Measurements from ENCODE around the gene TRPM8. TPM values are rescaled to one million over a fixed set of nuclear protein-coding genes. Genes with fewer than 3 reads are reported as not detected.

TRPM8 gene
- total RNA-seq, 1 donor from 2014 or later: not detected

- no peak overlapping the region for H3K4me3 ChIP-seq
- H3K27ac ChIP-seq: no peak overlapping the region
- DNase-seq (no peak), ATAC-seq (no peak)
- H3K27me3 ChIP-seq: no peaks in the 10 kb centered on the region
- no peaks in the 10 kb centered on the region for H3K4me1 ChIP-seq
- H3K36me3 ChIP-seq: no peaks in the 10 kb centered on the region
- H3K9me3 ChIP-seq: no peaks in the 10 kb centered on the region
- no peak for TF ChIP-seq CTCF (IDR thresholded peaks at IDR 0.05)
- intact Hi-C loops (cut with DNase I): no loop called here
Measured at GRCh38 chr2:234038076-234038802, 121.1 kb downstream of the TRPM8 start.

- Histone ChIP-seq H3K9me3 (no peaks in the 10 kb centered on the region), H3K36me3 (no peaks in the 10 kb centered on the region), H3K4me1 (no peaks in the 10 kb centered on the region), H3K4me3 (no peak overlapping the region), H3K27me3 (no peaks in the 10 kb centered on the region), H3K27ac (no peak overlapping the region)
- ATAC-seq (no peak), DNase-seq (no peak)
- TF ChIP-seq CTCF (IDR thresholded peaks at IDR 0.05): no peak
- intact Hi-C loops (cut with DNase I): no loop called here
Measured at GRCh38 chr2:234044157-234044556, 127.0 kb downstream of the TRPM8 start.

- no peaks in the 10 kb centered on the region for H3K4me1 ChIP-seq
- no peaks in the 10 kb centered on the region for H3K36me3 ChIP-seq
- intact Hi-C loops (cut with DNase I): no loop called here
- ATAC-seq: no peak
- no peak overlapping the region for H3K27ac ChIP-seq
- DNase-seq: no peak
- no peak for TF ChIP-seq CTCF (IDR thresholded peaks at IDR 0.05)
- no peaks in the 10 kb centered on the region for H3K9me3 ChIP-seq
- H3K4me3 ChIP-seq: no peak overlapping the region
- no peaks in the 10 kb centered on the region for H3K27me3 ChIP-seq
Measured at GRCh38 chr2:234046521-234046920, 129.3 kb downstream of the TRPM8 start.

- Histone ChIP-seq H3K4me1 (no peaks in the 10 kb centered on the region), H3K27me3 (peaks cover 5% of the 10 kb centered on the region), H3K4me3 (no peak overlapping the region), H3K9me3 (no peaks in the 10 kb centered on the region), H3K36me3 (no peaks in the 10 kb centered on the region), H3K27ac (no peak overlapping the region)
- DNase-seq: no peak
- intact Hi-C loops (cut with DNase I): no loop called here
- no peak for ATAC-seq
- no peak for TF ChIP-seq CTCF (IDR thresholded peaks at IDR 0.05)
Measured at GRCh38 chr2:234047361-234047760, 130.2 kb downstream of the TRPM8 start.

GRCh38 chr2:234048049-234048448 lies 130.9 kb downstream of the TRPM8 start:
- ATAC-seq (no peak), DNase-seq (no peak)
- Histone ChIP-seq H3K4me3 (no peak overlapping the region), H3K27ac (no peak overlapping the region), H3K4me1 (no peaks in the 10 kb centered on the region), H3K27me3 (peaks cover 5% of the 10 kb centered on the region), H3K36me3 (no peaks in the 10 kb centered on the region), H3K9me3 (no peaks in the 10 kb centered on the region)
- intact Hi-C loops (cut with DNase I): no loop called here
- TF ChIP-seq CTCF (IDR thresholded peaks at IDR 0.05): no peak

Measured in upper lobe of right lung (tissue), 1 donor.